ENCODE results near the gene PXT1. TPM values are rescaled to one million over a fixed set of nuclear protein-coding genes. Genes with fewer than 3 reads are reported as not detected.
"Not testable (repeated sequence)": the region's sequence is repeated elsewhere in the genome, so short reads cannot be mapped to it uniquely, and the experiment has no call there.

The PXT1 gene
- total RNA-seq, 2 donors from 2014 or later = not detected

DNA sequence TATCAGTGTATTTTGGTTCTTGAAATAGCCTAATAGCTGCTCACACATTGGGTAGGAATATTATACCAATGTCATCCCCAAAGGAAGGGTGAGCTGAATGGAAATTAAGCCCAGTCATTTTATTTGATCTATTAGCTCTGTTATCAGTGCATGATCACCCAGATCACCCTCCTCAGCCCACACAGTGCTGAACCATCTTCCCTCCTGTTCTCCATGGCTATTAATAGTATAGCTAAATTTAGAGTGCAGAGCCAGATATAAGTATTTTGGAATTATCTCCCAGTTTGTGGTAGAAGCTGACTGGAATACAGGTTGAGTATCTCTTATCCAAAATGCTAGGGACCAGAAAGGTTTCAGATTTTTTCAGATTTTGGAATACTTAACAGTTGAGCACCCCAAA lies 45.6 kb upstream of the PXT1 start:
- ATAC-seq (no peak), DNase-seq (no peak)
- Histone ChIP-seq H3K36me3 (replicated peaks in 1 of 2; ENCODE audit: insufficient read depth in 1 of 2, low read depth in 2 of 2) (peaks cover 0 to 8% of the 10 kb centered on the region in 2 donors), H3K4me3 (no peak overlapping the region), H3K4me1 (no peaks in the 10 kb centered on the region), H3K27me3 (no peaks in the 10 kb centered on the region), H3K9me3 (no peaks in the 10 kb centered on the region), H3K27ac (no peak overlapping the region)
- TF ChIP-seq, protein P1, sequence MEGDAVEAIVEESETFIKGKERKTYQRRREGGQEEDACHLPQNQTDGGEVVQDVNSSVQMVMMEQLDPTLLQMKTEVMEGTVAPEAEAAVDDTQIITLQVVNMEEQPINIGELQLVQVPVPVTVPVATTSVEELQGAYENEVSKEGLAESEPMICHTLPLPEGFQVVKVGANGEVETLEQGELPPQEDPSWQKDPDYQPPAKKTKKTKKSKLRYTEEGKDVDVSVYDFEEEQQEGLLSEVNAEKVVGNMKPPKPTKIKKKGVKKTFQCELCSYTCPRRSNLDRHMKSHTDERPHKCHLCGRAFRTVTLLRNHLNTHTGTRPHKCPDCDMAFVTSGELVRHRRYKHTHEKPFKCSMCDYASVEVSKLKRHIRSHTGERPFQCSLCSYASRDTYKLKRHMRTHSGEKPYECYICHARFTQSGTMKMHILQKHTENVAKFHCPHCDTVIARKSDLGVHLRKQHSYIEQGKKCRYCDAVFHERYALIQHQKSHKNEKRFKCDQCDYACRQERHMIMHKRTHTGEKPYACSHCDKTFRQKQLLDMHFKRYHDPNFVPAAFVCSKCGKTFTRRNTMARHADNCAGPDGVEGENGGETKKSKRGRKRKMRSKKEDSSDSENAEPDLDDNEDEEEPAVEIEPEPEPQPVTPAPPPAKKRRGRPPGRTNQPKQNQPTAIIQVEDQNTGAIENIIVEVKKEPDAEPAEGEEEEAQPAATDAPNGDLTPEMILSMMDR (IDR thresholded peaks at IDR 0.05) = no peak
- no peak for TF ChIP-seq POLR2A (IDR thresholded peaks at IDR 0.05)
- intact Hi-C loops (cut with DNase I) = no loop called here

DNA sequence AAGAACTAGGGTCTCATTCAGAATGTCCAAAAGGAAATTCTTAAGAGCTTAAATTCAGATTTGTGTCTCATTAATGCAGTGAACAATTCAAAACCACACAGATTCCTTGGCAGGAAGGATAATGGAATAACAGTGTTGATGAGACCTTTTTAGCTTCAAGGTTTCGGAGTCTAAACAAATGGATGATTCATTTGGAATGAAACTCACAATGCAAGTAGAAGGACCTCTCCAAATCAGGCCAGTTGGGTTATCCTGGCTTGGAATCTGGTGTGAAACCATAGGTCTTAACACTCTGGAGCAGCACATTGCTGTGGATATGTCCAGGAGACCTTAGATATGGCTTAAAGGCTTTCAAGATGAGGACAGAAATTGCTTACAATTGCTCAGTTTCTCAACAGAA lies 45.0 kb upstream of the PXT1 start:
- H3K4me3 ChIP-seq = no peak overlapping the region
- intact Hi-C loops (cut with DNase I) = no loop called here
- H3K9me3 ChIP-seq = no peaks in the 10 kb centered on the region
- H3K27me3 ChIP-seq = no peaks in the 10 kb centered on the region
- no peak overlapping the region for H3K27ac ChIP-seq
- DNase-seq (no peak), ATAC-seq (no peak)
- no peaks in the 10 kb centered on the region for H3K4me1 ChIP-seq
- no peak for TF ChIP-seq POLR2A (IDR thresholded peaks at IDR 0.05)
- TF ChIP-seq, protein P1 (IDR thresholded peaks at IDR 0.05) = no peak
- H3K36me3 ChIP-seq (replicated peaks in 1 of 2; ENCODE audit: insufficient read depth in 1 of 2, low read depth in 2 of 2) = peaks cover 0 to 8% of the 10 kb centered on the region in 2 donors
- 94 to 100% methylated on average over 1 of the region's 1 CpG for WGBS, 2 donors

DNA sequence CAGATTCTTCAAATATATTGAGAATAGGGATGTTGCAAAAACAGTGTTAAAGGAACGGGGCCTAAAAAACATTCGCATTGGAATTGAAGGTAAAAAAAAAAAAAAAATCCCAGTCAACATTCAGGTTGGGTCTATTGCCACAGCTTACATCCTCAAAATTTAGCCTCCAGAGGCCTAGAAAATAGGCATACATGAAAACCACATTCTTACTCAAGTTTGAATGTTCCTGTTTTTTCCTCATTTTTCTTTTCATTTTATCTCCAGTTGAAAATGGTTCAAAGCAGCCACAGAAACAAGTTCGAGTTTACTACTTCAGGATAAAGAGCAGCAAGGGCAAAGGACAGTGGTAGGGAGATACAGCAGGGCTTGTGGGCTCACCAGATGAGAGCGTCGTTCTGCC lies 42.1 kb upstream of the PXT1 start:
- Histone ChIP-seq H3K9me3 (no peaks in the 10 kb centered on the region), H3K27ac (no peak overlapping the region), H3K27me3 (no peaks in the 10 kb centered on the region), H3K4me3 (no peak overlapping the region), H3K4me1 (no peaks in the 10 kb centered on the region), H3K36me3 (replicated peaks in 1 of 2; ENCODE audit: insufficient read depth in 1 of 2, low read depth in 2 of 2) (peaks cover 6 to 13% of the 10 kb centered on the region in 2 donors)
- intact Hi-C loops (cut with DNase I) = no loop called here
- WGBS, 2 donors = 83 to 95% methylated on average over 5 of the region's 5 CpGs
- DNase-seq = no peak
- ATAC-seq = no peak
- TF ChIP-seq POLR2A (IDR thresholded peaks at IDR 0.05) = no peak
- TF ChIP-seq, protein P1 (IDR thresholded peaks at IDR 0.05) = no peak

DNA sequence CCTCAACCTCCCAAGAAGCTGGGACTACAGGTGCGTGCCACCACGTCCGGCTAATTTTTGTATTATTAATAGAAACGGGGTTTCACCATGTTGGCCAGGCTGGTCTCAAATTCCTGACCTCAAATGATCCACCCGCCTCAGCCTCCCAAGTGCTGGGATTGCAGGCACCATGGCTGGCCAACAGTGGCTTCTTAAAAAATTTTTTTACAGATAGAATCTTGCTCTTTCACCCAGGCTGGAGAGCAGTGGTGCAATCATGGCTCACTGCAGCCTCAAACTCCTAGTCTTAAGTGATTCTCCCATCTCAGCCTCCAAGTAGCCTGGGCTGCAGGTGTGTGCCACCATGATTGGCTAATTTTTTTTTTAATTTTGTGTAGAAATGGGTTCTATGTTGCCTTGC lies 40.7 kb upstream of the PXT1 start:
- 91 to 94% methylated on average over 5 of the region's 5 CpGs for WGBS, 2 donors
- ATAC-seq; DNase-seq; H3K4me1 ChIP-seq; H3K27me3 ChIP-seq; H3K9me3 ChIP-seq; intact Hi-C loops (cut with DNase I); H3K4me3 ChIP-seq; H3K27ac ChIP-seq: not testable (repeated sequence)
- peaks cover 6 to 13% of the 10 kb centered on the region in 2 donors for H3K36me3 ChIP-seq (replicated peaks in 1 of 2; ENCODE audit: insufficient read depth in 1 of 2, low read depth in 2 of 2)

DNA sequence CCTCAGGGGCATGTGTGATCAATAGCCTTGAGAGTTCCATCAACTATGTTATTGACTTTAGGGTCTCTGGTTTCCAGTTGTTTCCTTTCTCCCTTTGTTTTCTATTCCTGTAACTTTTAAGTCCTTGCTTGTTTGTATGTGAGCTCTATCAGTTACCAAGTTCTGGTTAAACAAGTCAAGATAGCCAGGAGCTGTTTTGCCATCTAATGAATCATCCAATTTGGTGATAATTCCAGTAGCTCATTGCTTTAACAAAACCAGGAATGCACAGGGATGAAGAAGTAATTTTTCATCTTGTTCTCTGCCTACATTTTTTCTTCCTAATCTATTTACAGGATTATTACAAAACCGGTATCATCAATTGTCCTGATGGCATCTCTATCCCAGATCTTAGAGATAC lies 36.6 kb upstream of the PXT1 start:
- no peaks in the 10 kb centered on the region for H3K9me3 ChIP-seq
- no peaks in the 10 kb centered on the region for H3K27me3 ChIP-seq
- intact Hi-C loops (cut with DNase I) = no loop called here
- no peak overlapping the region for H3K27ac ChIP-seq
- no peaks in the 10 kb centered on the region for H3K4me1 ChIP-seq
- DNase-seq (no peak), ATAC-seq (no peak)
- no peak overlapping the region for H3K4me3 ChIP-seq
- no peak for TF ChIP-seq POLR2A (IDR thresholded peaks at IDR 0.05)
- TF ChIP-seq, protein P1 (IDR thresholded peaks at IDR 0.05) = no peak
- H3K36me3 ChIP-seq (replicated peaks in 1 of 2; ENCODE audit: insufficient read depth in 1 of 2, low read depth in 2 of 2) = peaks cover 6 to 9% of the 10 kb centered on the region in 2 donors
- WGBS, 2 donors = 68 to 85% methylated on average over 1 of the region's 1 CpG

Data from body of pancreas (tissue), 4 donors.